H9 (cell line): Measurements from ENCODE around the gene DHCR7. TPM values are rescaled to one million over a fixed set of nuclear protein-coding genes. Genes with fewer than 3 reads are reported as not detected.

ENCODE experiments used
- DNase-seq: peaks from one replicate; pipeline ENCODE4 v3.0.0-alpha.2; 2017
- H2AFZ ChIP-seq: one replicate; pipeline ENCODE4 v1.6.1; 2013; ENCODE audit warnings: mild to moderate bottlenecking, low read length, control low read depth, moderate library complexity
- H2AK5ac ChIP-seq: 2 replicates; pipeline ENCODE4 v1.6.1; 2013; ENCODE audit warnings: low read length, control low read depth, mixed read lengths; ENCODE audit not compliant: insufficient read length
- H2BK120ac ChIP-seq: one replicate; pipeline ENCODE4 v1.6.1; 2013; ENCODE audit warnings: low read depth, mild to moderate bottlenecking, low read length, control low read depth, inconsistent platforms; ENCODE audit not compliant: poor library complexity, severe bottlenecking
- H2BK12ac ChIP-seq: 2 replicates; pipeline ENCODE4 v1.6.1; 2013; ENCODE audit warnings: low read length, control low read depth, mixed read lengths, low read depth; ENCODE audit not compliant: insufficient read length
- H2BK15ac ChIP-seq: 2 replicates; pipeline ENCODE4 v1.6.1; 2013; ENCODE audit warnings: low read depth, low read length, control low read depth
- H2BK20ac ChIP-seq: one replicate; pipeline ENCODE4 v1.6.1; 2013; ENCODE audit warnings: low read depth, mild to moderate bottlenecking, low read length, control low read depth, inconsistent platforms; ENCODE audit not compliant: poor library complexity, severe bottlenecking
- H2BK5ac ChIP-seq: 2 replicates; pipeline ENCODE4 v1.6.1; 2013; ENCODE audit warnings: low read length, control low read depth, mixed read lengths; ENCODE audit not compliant: insufficient read length
- H3K14ac ChIP-seq: 2 replicates; pipeline ENCODE4 v1.6.1; 2013; ENCODE audit warnings: low read length, control low read depth; ENCODE audit not compliant: insufficient read depth
- H3K18ac ChIP-seq: 2 replicates; pipeline ENCODE4 v1.6.1; 2013; ENCODE audit warnings: low read depth, mild to moderate bottlenecking, mixed read lengths, low read length, control low read depth; ENCODE audit not compliant: insufficient read length
- H3K23ac ChIP-seq: 2 replicates; pipeline ENCODE4 v1.6.1; 2013; ENCODE audit warnings: low read length, control low read depth, mixed read lengths, low read depth; ENCODE audit not compliant: insufficient read length
- H3K23me2 ChIP-seq: 2 replicates; pipeline ENCODE4 v1.6.1; 2013; ENCODE audit warnings: low read depth, mild to moderate bottlenecking, mixed read lengths, low read length, control low read depth; ENCODE audit not compliant: insufficient read length, poor library complexity, severe bottlenecking
- H3K27ac ChIP-seq: 2 replicates; pipeline ENCODE4 v1.5.1; 2013; ENCODE audit warnings: low read length, control low read depth, mixed read lengths, low read depth; ENCODE audit not compliant: insufficient read length
- H3K27me3 ChIP-seq: 2 replicates; pipeline ENCODE4 v1.6.1; 2013; ENCODE audit warnings: low read length, control low read depth, inconsistent platforms; ENCODE audit not compliant: insufficient read depth
- H3K4ac ChIP-seq: 2 replicates; pipeline ENCODE4 v1.6.1; 2013; ENCODE audit warnings: low read depth, mild to moderate bottlenecking, control low read depth, inconsistent platforms, low read length, moderate library complexity
- H3K4me1 ChIP-seq: 2 replicates; pipeline ENCODE4 v1.6.1; 2013; ENCODE audit warnings: low read length, control low read depth, inconsistent platforms; ENCODE audit not compliant: insufficient read depth
- H3K4me2 ChIP-seq: 2 replicates; pipeline ENCODE4 v1.6.1; 2013; ENCODE audit warnings: low read length, control low read depth, mixed read lengths; ENCODE audit not compliant: insufficient read length, insufficient read depth
- H3K56ac ChIP-seq: 2 replicates; pipeline ENCODE4 v1.6.1; 2013; ENCODE audit warnings: low read depth, mild to moderate bottlenecking, mixed read lengths, low read length, control low read depth; ENCODE audit not compliant: insufficient read length
- H3K79me1 ChIP-seq: 2 replicates; pipeline ENCODE4 v1.6.1; 2013; ENCODE audit warnings: low read depth, mild to moderate bottlenecking, moderate library complexity, low read length, control low read depth, inconsistent platforms; ENCODE audit not compliant: insufficient read depth, poor library complexity, severe bottlenecking
- H3K79me2 ChIP-seq: 2 replicates; pipeline ENCODE4 v1.6.1; 2013; ENCODE audit warnings: low read length, control low read depth, inconsistent platforms; ENCODE audit not compliant: insufficient read depth
- H3K9ac ChIP-seq: 2 replicates; pipeline ENCODE4 v1.6.1; 2013; ENCODE audit warnings: low read length, control low read depth, mixed read lengths; ENCODE audit not compliant: insufficient read length; ENCODE audit errors: extremely low read depth
- H3K9me3 ChIP-seq: one replicate; pipeline ENCODE4 v1.6.1; 2013; ENCODE audit warnings: low read depth, low read length, inconsistent platforms; ENCODE audit not compliant: control insufficient read depth
- H3T11ph ChIP-seq: one replicate; pipeline ENCODE4 v1.6.1; 2013; ENCODE audit warnings: mild to moderate bottlenecking, low read length, control low read depth, inconsistent platforms
- H4K20me1 ChIP-seq: one replicate; pipeline ENCODE4 v1.6.1; 2013; ENCODE audit not compliant: control insufficient read depth, insufficient read length, insufficient read depth
- H4K5ac ChIP-seq: 2 replicates; pipeline ENCODE4 v1.6.1; 2013; ENCODE audit warnings: low read depth, mild to moderate bottlenecking, mixed read lengths, low read length, control low read depth; ENCODE audit not compliant: insufficient read length
- H4K8ac ChIP-seq: replicated peaks from 2 replicates; pipeline ENCODE4 v1.6.1; 2013; ENCODE audit warnings: low read length, control low read depth, mixed read lengths, low read depth; ENCODE audit not compliant: insufficient read length
- H4K91ac ChIP-seq: 2 replicates; pipeline ENCODE4 v1.6.1; 2013; ENCODE audit warnings: low read depth, mild to moderate bottlenecking, moderate library complexity, mixed read lengths, low read length, control low read depth; ENCODE audit not compliant: insufficient read length
- H3K27ac Mint-ChIP-seq, 3 experiments: 2 replicates in 2 of 3; 3 replicates in 1 of 3; pipeline ENCODE4 v1.8.0; 2020 to 2021; ENCODE audit warnings: mixed read lengths in 3 of 3, mild to moderate bottlenecking in 1 of 3, moderate library complexity in 1 of 3
- H3K27me3 Mint-ChIP-seq: 2 replicates; pipeline ENCODE4 v1.8.0; 2021; ENCODE audit warnings: low read depth, mild to moderate bottlenecking, moderate library complexity, mixed read lengths
- H3K36me3 Mint-ChIP-seq, 3 experiments: 2 replicates in 2 of 3; 3 replicates in 1 of 3; pipeline ENCODE4 v1.8.0; 2020 to 2021; ENCODE audit warnings: low read depth in 3 of 3, mixed read lengths in 3 of 3; ENCODE audit not compliant: insufficient read depth in 1 of 3
- H3K4me1 Mint-ChIP-seq, 2 experiments: 2 replicates each; pipeline ENCODE4 v1.8.0; 2020; ENCODE audit warnings: mixed read lengths in 2 of 2
- H3K4me3 Mint-ChIP-seq, 2 experiments: 2 replicates in 1 of 2; 3 replicates in 1 of 2; pipeline ENCODE4 v1.8.0; 2020 to 2021; ENCODE audit warnings: mild to moderate bottlenecking in 2 of 2, mixed read lengths in 2 of 2, moderate library complexity in 1 of 2
- H3K9me3 Mint-ChIP-seq, 2 experiments: 2 replicates in 1 of 2; 3 replicates in 1 of 2; pipeline ENCODE4 v1.8.0; 2020; ENCODE audit warnings: mild to moderate bottlenecking in 2 of 2, mixed read lengths in 2 of 2, moderate library complexity in 1 of 2
- WGBS: extraction: QIAGEN DNeasy Blood & Tissue Kit; methylation state at CpG from one replicate; pipeline ENCODE4 v1.1.7; 2013; ENCODE audit warnings: missing lambda C conversion rate, low lambda C conversion rate, mixed read lengths; ENCODE audit not compliant: insufficient read length; ENCODE audit errors: extremely low coverage; 5-methylcytosine and 5-hydroxymethylcytosine counted together
- total RNA-seq: library from RNA; stranded (reverse); gene quantifications from 2 replicates; pipeline ENCODE4 v1.2.1, GENCODE V29; 2021
- TF ChIP-seq, protein P1 (sequence below): fragments of 200-600 bp; sonication (generic); conservative IDR thresholded peaks from 3 replicates; pipeline ENCODE4 v1.8.0; 2021; ENCODE audit warnings: antibody characterized with exemption, mild to moderate bottlenecking

Gene DHCR7
- total RNA-seq, 1 experiment from 2014 or later = 124 TPM

DNA sequence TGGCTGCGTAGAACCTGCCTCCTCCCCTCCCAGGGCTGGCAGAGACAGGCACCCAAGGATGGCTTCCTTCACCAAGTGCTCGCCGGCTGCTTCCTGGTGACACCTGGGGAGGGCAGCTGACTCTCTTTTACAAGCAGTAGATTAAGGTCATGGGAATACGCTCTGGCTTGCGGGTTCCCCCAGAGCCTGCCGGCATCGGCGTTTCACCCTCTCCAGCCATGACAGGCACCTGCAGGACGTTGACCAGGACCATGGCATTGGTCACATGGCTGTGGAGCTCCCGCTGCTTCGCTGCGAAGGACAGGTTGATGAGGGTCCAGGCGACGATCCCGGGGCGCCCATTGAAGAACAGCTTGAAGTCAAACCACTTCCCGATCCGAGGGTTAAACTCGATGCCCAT is 9.5 kb downstream of the DHCR7 start:
- no peak overlapping the region for H2BK120ac ChIP-seq
- H2AFZ ChIP-seq = no peak overlapping the region
- H3K23ac ChIP-seq = no peak overlapping the region
- no peak overlapping the region for H2AK5ac ChIP-seq
- no peak overlapping the region for H3K18ac ChIP-seq
- no peak overlapping the region for H2BK15ac ChIP-seq
- H3K9me3 ChIP-seq = no peaks in the 10 kb centered on the region
- no peaks in the 10 kb centered on the region for H3K27me3 Mint-ChIP-seq
- H4K91ac ChIP-seq = no peak overlapping the region
- WGBS = no CpG with 5 or more reads among the region's 19 CpGs
- H4K8ac ChIP-seq = no peak overlapping the region
- no peaks in the 10 kb centered on the region for H3K9me3 Mint-ChIP-seq
- H3K79me2 ChIP-seq = no peaks in the 10 kb centered on the region
- H3K14ac ChIP-seq = no peak overlapping the region
- TF ChIP-seq, protein P1, sequence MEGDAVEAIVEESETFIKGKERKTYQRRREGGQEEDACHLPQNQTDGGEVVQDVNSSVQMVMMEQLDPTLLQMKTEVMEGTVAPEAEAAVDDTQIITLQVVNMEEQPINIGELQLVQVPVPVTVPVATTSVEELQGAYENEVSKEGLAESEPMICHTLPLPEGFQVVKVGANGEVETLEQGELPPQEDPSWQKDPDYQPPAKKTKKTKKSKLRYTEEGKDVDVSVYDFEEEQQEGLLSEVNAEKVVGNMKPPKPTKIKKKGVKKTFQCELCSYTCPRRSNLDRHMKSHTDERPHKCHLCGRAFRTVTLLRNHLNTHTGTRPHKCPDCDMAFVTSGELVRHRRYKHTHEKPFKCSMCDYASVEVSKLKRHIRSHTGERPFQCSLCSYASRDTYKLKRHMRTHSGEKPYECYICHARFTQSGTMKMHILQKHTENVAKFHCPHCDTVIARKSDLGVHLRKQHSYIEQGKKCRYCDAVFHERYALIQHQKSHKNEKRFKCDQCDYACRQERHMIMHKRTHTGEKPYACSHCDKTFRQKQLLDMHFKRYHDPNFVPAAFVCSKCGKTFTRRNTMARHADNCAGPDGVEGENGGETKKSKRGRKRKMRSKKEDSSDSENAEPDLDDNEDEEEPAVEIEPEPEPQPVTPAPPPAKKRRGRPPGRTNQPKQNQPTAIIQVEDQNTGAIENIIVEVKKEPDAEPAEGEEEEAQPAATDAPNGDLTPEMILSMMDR = no peak
- H3K4me3 Mint-ChIP-seq = no peak overlapping the region
- H3T11ph ChIP-seq = no peak overlapping the region
- no peak overlapping the region for H2BK20ac ChIP-seq
- H3K79me1 ChIP-seq = no peaks in the 10 kb centered on the region
- no peak overlapping the region for H2BK5ac ChIP-seq
- no peaks in the 10 kb centered on the region for H3K4me1 ChIP-seq
- no peak overlapping the region for H4K5ac ChIP-seq
- no peak overlapping the region for H3K4me2 ChIP-seq
- H3K36me3 Mint-ChIP-seq = peaks cover 47 to 93% (median 80%) of the 10 kb centered on the region in 3 experiments
- H3K27ac Mint-ChIP-seq = no peak overlapping the region
- H2BK12ac ChIP-seq = no peak overlapping the region
- H3K27ac ChIP-seq = no peak overlapping the region
- no peak overlapping the region for H3K56ac ChIP-seq
- DNase-seq = no peak
- no peak overlapping the region for H3K9ac ChIP-seq
- no peak overlapping the region for H3K4ac ChIP-seq
- H3K27me3 ChIP-seq = no peaks in the 10 kb centered on the region
- H3K23me2 ChIP-seq = no peaks in the 10 kb centered on the region
- no peaks in the 10 kb centered on the region for H4K20me1 ChIP-seq
- no peaks in the 10 kb centered on the region for H3K4me1 Mint-ChIP-seq
